Urinary bladder (tissue), 4 donors: ENCODE measurements around the gene PPFIA1. TPM values are rescaled to one million over a fixed set of nuclear protein-coding genes. Genes with fewer than 3 reads are reported as not detected.
"Not testable (repeated sequence)": the region's sequence is repeated elsewhere in the genome, so short reads cannot be mapped to it uniquely, and the experiment has no call there.

Experiments
- DNase-seq: peaks from one replicate; pipeline ENCODE4 v3.0.0-alpha.2; 2015; ENCODE audit errors: extremely low spot score
- H3K27ac ChIP-seq: one replicate; pipeline ENCODE4 v1.5.1; 2013; ENCODE audit warnings: low read depth, mild to moderate bottlenecking, moderate library complexity
- H3K36me3 ChIP-seq: one replicate; pipeline ENCODE4 v1.6.1; 2013; ENCODE audit warnings: mild to moderate bottlenecking, moderate library complexity; ENCODE audit not compliant: insufficient read depth
- H3K4me1 ChIP-seq: one replicate; pipeline ENCODE4 v1.6.1; 2013; ENCODE audit warnings: mild to moderate bottlenecking, moderate library complexity; ENCODE audit not compliant: insufficient read depth
- H3K4me3 ChIP-seq: one replicate; pipeline ENCODE4 v1.5.1; 2013; ENCODE audit warnings: low read depth, low read length
- WGBS: extraction: QIAGEN DNeasy Blood & Tissue Kit; methylation state at CpG from one replicate; pipeline ENCODE4 v1.1.7; 2013; 5-methylcytosine and 5-hydroxymethylcytosine counted together
- polyA plus RNA-seq: library from polyadenylated mRNA; stranded (reverse); fragments of 200-250 nt; gene quantifications from one replicate; pipeline ENCODE4 v1.2.3, GENCODE V29; 2013
- total RNA-seq: library from RNA; depleted of rRNA; stranded (reverse); fragments of >200 nt; gene quantifications from one replicate; pipeline ENCODE4 v1.2.3, GENCODE V29; 2014
- donor health status: healthy with polysubstance abuse.
- donor health status: healthy.

Gene PPFIA1
- total and polyA plus RNA-seq, 2 donors: 25.5 to 54.0 TPM

DNA sequence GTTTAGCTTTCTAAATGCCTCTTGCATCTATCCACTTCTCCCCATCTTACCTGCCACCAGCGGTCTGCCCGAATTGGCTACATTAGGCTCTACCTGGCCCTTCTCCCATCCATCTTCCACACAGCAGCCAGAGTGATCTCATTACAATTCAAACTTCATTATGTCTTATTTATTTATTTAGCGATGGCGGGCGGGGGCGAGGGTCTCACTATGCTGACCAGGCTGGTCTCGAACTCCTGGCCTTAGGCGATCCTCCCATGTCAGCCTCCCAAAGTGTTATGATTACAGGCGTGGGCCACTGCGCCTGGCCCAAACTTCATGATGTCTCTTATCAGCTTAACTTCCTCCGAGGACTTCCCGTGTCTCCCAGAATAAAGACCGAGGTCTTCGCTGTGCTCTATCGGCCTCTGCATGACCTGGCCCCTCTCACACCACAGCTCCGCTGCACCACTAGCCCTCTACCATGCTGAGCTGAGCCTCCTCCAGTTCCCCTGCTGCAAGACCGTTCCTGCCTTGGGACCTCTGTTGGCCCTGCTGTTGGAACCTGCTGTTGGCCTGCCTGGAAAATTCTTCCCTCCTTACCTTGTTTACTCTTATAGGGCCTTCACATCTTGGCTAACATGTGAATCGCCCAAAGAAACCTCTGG lies 127.0 kb downstream of the PPFIA1 start:
- Histone ChIP-seq H3K4me1 (peaks cover 2% of the 10 kb centered on the region), H3K27ac (no peak overlapping the region), H3K4me3 (peak overlapping the region; percentile 99), H3K36me3 (no peaks in the 10 kb centered on the region)
- 27% methylated on average over 18 of the region's 18 CpGs for WGBS
- DNase-seq: no peak

DNA sequence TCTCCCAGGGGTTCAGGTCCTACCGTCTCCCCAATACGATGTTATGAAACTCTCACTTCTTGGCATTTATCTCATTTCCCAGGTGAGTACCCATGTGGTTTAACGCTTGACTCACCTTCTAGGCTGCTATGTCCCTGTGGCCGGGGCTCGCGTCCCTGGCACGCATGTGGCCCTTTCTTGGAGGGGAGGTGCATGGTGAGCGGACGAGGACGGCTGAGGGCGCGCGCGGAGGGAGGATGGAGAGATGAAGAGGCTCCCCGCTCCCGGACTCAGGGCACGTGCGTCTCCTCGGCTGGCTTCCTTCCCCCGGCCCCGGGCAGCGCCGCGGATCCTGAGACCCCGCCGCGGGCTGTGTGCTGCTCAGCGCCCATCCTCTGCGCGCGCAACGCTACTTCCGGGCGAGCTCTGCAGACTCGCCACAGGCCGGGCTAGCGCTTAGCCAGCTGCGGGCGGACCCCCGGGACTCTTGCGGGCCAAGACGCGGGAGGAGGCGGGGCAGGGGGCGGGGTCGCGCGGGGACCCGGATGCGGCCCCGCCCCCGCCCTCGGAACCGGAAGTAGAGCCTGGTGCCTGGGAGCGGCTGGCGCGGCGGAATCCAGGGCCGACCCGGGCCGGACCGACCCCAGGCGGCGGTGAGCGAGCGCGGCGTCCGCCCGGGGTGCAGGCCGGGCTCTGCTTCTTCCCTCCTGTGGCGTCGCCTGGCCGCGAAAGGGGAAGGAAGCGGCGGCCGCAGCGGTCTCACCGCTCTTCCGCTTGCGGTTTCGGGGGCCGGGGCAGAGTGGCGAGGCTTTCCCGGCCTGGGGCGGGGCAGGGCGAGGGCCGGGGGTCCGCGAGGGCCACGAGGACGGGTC lies 127.7 kb downstream of the PPFIA1 start, which contains the start of gene CTTN:
Gene CTTN (plus strand): TSS at position 547 of the 851 bp plus-strand sequence. CDS start 8,769 bp downstream, outside the sequence.
- H3K4me3 ChIP-seq: peak within 1 kb of the TSS; percentile 99
- H3K4me1 ChIP-seq: peaks cover 2% of the 10 kb centered on the region
- WGBS: under 1% methylated on average over 90 of the region's 93 CpGs
- H3K36me3 ChIP-seq: no peaks in the 10 kb centered on the region
- H3K27ac ChIP-seq: peak within 1 kb of the TSS; percentile 88
- peak; percentile 23 for DNase-seq

- peaks cover 2% of the 10 kb centered on the region for H3K4me1 ChIP-seq
- H3K27ac ChIP-seq: peak overlapping the region; percentile 88
- H3K36me3 ChIP-seq: no peaks in the 10 kb centered on the region
- DNase-seq: no peak
- peak overlapping the region; percentile 99 for H3K4me3 ChIP-seq
- WGBS: 2% methylated on average over 42 of the region's 42 CpGs
These were observed 128.6 kb downstream of the PPFIA1 start for GRCh38 chr11:70398834-70399680.

DNA sequence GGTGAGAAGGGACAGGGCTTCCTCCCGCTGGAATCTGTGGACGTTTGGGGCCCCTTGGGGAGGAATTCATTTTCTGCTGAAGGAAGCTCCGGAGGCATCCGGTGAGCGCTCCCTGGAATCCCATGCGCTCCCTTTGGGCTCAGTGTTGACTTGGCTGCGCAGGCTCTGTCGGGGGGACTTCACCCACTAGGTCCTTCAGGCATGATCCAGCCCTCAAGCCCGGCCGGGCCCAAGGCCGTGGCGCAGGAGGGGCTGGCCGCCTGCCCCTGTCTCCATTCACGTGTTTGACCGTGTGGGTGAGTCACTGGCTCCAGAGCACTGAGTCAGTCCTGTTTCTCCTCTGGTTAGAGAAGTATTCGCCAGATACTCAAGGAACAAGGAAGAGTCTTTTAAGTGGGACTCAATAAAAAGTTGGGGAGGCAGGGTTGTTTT lies 129.2 kb downstream of the PPFIA1 start:
- Histone ChIP-seq H3K4me1 (peaks cover 2% of the 10 kb centered on the region), H3K27ac (peak overlapping the region; percentile 88), H3K4me3 (peak overlapping the region; percentile 99), H3K36me3 (no peaks in the 10 kb centered on the region)
- 4% methylated on average over 16 of the region's 16 CpGs for WGBS
- DNase-seq: no peak

DNA sequence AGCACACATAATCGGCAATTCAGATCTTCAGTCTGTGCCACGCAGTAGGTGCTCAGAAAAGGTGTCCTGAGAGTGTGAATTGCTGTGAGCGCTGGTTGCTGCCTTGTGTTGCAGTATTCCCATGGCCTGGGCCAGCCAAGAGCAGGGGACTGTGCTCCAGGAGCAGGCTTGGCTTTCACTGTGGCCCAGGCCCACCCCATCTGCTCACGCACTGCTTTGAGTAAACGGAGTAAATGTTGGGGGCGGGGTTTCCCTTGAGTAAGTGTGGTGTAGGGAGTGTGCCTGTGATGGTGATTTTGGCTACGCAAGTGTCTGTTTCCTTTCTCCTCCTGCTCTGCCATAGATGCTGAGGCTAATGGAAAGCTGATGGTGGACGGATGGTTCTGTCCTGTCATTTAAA lies 130.2 kb downstream of the PPFIA1 start:
- Histone ChIP-seq H3K36me3 (no peaks in the 10 kb centered on the region), H3K4me1 (peaks cover 2% of the 10 kb centered on the region), H3K4me3 (no peak overlapping the region), H3K27ac (peak overlapping the region; percentile 48)
- WGBS: 79% methylated on average over 8 of the region's 8 CpGs
- no peak for DNase-seq

DNA sequence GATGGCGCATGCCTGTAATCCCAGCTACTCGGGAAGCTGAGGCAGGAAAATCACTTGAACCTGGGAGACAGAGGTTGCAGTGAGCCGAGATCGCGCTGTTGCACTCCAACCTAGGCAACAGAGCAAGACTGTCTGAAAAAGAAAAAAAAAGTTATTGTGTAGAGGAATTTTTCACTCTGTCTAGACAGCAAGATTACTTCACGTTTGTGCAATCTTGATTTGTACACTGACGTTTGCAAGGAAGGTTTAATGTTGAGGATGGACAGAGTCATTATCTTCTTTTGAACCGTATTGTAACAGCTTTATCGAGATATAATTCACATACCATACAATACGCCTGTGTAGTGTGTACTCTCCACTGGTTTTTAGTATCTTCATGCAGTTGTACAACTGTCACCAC lies 131.5 kb downstream of the PPFIA1 start:
- Histone ChIP-seq H3K4me1 (peaks cover 2% of the 10 kb centered on the region), H3K27ac (no peak overlapping the region), H3K36me3 (no peaks in the 10 kb centered on the region), H3K4me3 (no peak overlapping the region)
- 84% methylated on average over 10 of the region's 10 CpGs for WGBS
- DNase-seq: no peak

GRCh38 chr11:70402685-70403084 lies 132.2 kb downstream of the PPFIA1 start:
- Histone ChIP-seq H3K4me3 (no peak overlapping the region), H3K4me1 (peaks cover 2% of the 10 kb centered on the region), H3K27ac (no peak overlapping the region), H3K36me3 (no peaks in the 10 kb centered on the region)
- WGBS: 46% methylated on average over 1 of the region's 1 CpG
- DNase-seq: no peak

GRCh38 chr11:70404244-70404643 lies 133.8 kb downstream of the PPFIA1 start:
- Histone ChIP-seq H3K4me1 (peaks cover 2% of the 10 kb centered on the region), H3K36me3 (peaks cover 3% of the 10 kb centered on the region), H3K27ac (no peak overlapping the region), H3K4me3 (no peak overlapping the region)
- 92% methylated on average over 11 of the region's 11 CpGs for whole genome bisulfite sequencing
- no peak for DNase-seq

GRCh38 chr11:70405679-70406395 lies 135.3 kb downstream of the PPFIA1 start:
- Histone ChIP-seq H3K4me3 (no peak overlapping the region), H3K36me3 (peaks cover 3% of the 10 kb centered on the region)

DNA sequence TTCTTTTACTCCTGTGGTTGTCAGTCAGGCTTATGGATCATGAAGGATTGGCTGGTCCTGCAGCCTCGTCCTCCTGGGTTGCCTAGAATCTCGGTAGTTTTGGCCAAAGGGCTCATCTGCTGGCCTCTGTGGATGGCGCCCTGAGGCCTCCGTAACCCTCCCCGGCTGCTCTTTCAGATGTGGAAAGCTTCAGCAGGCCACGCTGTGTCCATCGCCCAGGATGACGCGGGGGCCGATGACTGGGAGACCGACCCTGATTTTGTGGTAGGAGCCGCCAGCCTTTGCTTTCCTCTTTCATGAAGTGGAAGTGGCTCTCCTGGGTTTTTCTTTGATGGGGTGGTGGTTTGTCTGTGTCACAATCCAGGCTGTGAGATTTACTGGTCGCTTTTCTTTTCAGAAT lies 136.6 kb downstream of the PPFIA1 start:
- H3K4me1 ChIP-seq: no peaks in the 10 kb centered on the region
- H3K27ac ChIP-seq: no peak overlapping the region
- peaks cover 3% of the 10 kb centered on the region for H3K36me3 ChIP-seq
- H3K4me3 ChIP-seq: no peak overlapping the region
- DNase-seq: no peak
- WGBS: 96% methylated on average over 13 of the region's 13 CpGs

More at GRCh38 chr11:70405679-70406395, 135.3 kb downstream of the PPFIA1 start:
- DNase-seq: no peak
- WGBS: 90% methylated on average over 20 of the region's 20 CpGs
- Histone ChIP-seq H3K4me1 (no peaks in the 10 kb centered on the region), H3K27ac (no peak overlapping the region)

GRCh38 chr11:70407814-70408213 lies 137.3 kb downstream of the PPFIA1 start:
- Histone ChIP-seq H3K27ac (no peak overlapping the region), H3K36me3 (peaks cover 3% of the 10 kb centered on the region), H3K4me3 (no peak overlapping the region), H3K4me1 (no peaks in the 10 kb centered on the region)
- DNase-seq: no peak
- WGBS: 95% methylated on average over 6 of the region's 6 CpGs

DNA sequence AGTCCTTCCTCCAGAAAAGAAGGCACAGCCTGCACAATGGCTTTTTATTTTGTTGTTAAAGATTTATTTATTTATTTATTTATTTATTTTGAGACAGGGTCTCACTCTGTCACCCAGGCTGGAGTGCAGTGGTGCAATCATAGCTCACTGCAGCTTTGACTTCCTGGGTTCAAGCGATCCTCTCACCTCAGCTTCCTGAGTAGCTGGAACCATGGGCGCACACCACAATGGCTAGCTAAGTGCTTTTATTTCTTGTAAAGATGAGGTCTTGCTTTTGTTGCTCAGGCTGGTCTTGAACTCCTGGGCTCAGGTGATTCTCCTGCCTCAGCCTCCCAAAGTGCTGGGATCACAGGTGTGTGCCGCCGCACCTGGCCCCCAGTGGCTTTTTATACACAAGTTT lies 137.8 kb downstream of the PPFIA1 start:
- not testable (repeated sequence) for H3K36me3 ChIP-seq, DNase-seq
- WGBS: 98% methylated on average over 4 of the region's 4 CpGs

DNA sequence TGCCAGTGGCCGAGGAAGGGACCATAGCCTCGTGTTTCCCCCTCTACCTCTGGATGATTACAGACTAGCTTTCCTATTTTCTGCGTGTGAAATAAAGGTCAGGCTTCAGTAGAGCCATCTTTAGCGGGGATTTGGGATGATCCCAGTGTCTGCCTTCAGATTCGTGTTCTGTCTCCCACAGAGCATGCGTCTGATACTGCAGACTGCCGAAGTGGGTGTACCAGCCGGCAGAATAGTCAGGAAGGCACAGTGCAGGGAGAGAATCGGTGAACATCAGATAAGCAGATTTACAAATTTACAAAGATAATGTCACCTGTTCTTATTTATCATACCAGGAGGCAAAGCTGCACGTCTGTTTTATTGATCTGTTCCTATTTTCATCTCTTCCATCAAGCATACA lies 138.9 kb downstream of the PPFIA1 start:
- Histone ChIP-seq H3K27ac (no peak overlapping the region), H3K4me1 (no peaks in the 10 kb centered on the region), H3K4me3 (no peak overlapping the region), H3K36me3 (peaks cover 3% of the 10 kb centered on the region)
- 87% methylated on average over 10 of the region's 10 CpGs for WGBS
- DNase-seq: no peak

More for the DNA sequence above, 137.8 kb downstream of the PPFIA1 start:
- not testable (repeated sequence) for H3K4me1 ChIP-seq, H3K27ac ChIP-seq, H3K4me3 ChIP-seq
